IPS-18a (cell line): Measurements from ENCODE around the gene IL4R.
"Not testable (repeated sequence)": the region's sequence is repeated elsewhere in the genome, so short reads cannot be mapped to it uniquely, and the experiment has no call there.

Source experiments
- H3K27ac ChIP-seq: one replicate; pipeline ENCODE4 v1.5.1; 2013; ENCODE audit warnings: low read length
- H3K27me3 ChIP-seq: one replicate; pipeline ENCODE4 v1.6.1; 2013; ENCODE audit warnings: mild to moderate bottlenecking, low read length; ENCODE audit not compliant: control insufficient read depth, insufficient read depth
- H3K36me3 ChIP-seq: one replicate; pipeline ENCODE4 v1.6.1; 2013; ENCODE audit warnings: low read depth, low read length; ENCODE audit not compliant: control insufficient read depth
- H3K4me1 ChIP-seq: one replicate; pipeline ENCODE4 v1.6.1; 2013; ENCODE audit warnings: low read depth, low read length; ENCODE audit not compliant: control insufficient read depth
- H3K4me3 ChIP-seq: one replicate; pipeline ENCODE4 v1.5.1; 2013; ENCODE audit warnings: low read length
- H3K9ac ChIP-seq: one replicate; pipeline ENCODE4 v1.6.1; 2013; ENCODE audit warnings: mild to moderate bottlenecking, low read length, moderate library complexity
- H3K9me3 ChIP-seq: one replicate; pipeline ENCODE4 v1.6.1; 2013; ENCODE audit warnings: low read depth, low read length; ENCODE audit not compliant: control insufficient read depth

The IL4R gene

GRCh38 chr16:27273670-27274423 is 39.9 kb upstream of the IL4R start:
- H3K4me1 ChIP-seq: peaks cover 8% of the 10 kb centered on the region
- H3K9me3 ChIP-seq: no peaks in the 10 kb centered on the region
- no peaks in the 10 kb centered on the region for H3K36me3 ChIP-seq
- no peak overlapping the region for H3K9ac ChIP-seq
- no peak overlapping the region for H3K4me3 ChIP-seq
- no peak overlapping the region for H3K27ac ChIP-seq
- no peaks in the 10 kb centered on the region for H3K27me3 ChIP-seq

GRCh38 chr16:27274424-27274874 is 39.3 kb upstream of the IL4R start:
- not testable (repeated sequence) for H3K27me3 ChIP-seq, H3K9me3 ChIP-seq, H3K36me3 ChIP-seq, H3K4me1 ChIP-seq, H3K9ac ChIP-seq, H3K4me3 ChIP-seq, H3K27ac ChIP-seq

GRCh38 chr16:27275394-27275793 is 38.4 kb upstream of the IL4R start:
- Histone ChIP-seq H3K4me3 (no peak overlapping the region), H3K9me3 (no peaks in the 10 kb centered on the region), H3K27me3 (no peaks in the 10 kb centered on the region), H3K27ac (no peak overlapping the region), H3K36me3 (no peaks in the 10 kb centered on the region), H3K9ac (no peak overlapping the region), H3K4me1 (peaks cover 8% of the 10 kb centered on the region)

GRCh38 chr16:27281243-27281642 is 32.5 kb upstream of the IL4R start:
- no peak overlapping the region for H3K27ac ChIP-seq
- no peaks in the 10 kb centered on the region for H3K9me3 ChIP-seq
- no peaks in the 10 kb centered on the region for H3K36me3 ChIP-seq
- H3K27me3 ChIP-seq: no peaks in the 10 kb centered on the region
- peaks cover 4% of the 10 kb centered on the region for H3K4me1 ChIP-seq
- H3K9ac ChIP-seq: no peak overlapping the region
- H3K4me3 ChIP-seq: no peak overlapping the region

GRCh38 chr16:27284865-27285675 is 28.7 kb upstream of the IL4R start:
- Histone ChIP-seq H3K27ac (no peak overlapping the region), H3K4me3 (no peak overlapping the region), H3K9me3 (no peaks in the 10 kb centered on the region), H3K27me3 (no peaks in the 10 kb centered on the region), H3K4me1 (peaks cover 4% of the 10 kb centered on the region), H3K36me3 (no peaks in the 10 kb centered on the region), H3K9ac (no peak overlapping the region)

- H3K27me3 ChIP-seq: no peaks in the 10 kb centered on the region
- no peaks in the 10 kb centered on the region for H3K36me3 ChIP-seq
- no peaks in the 10 kb centered on the region for H3K9me3 ChIP-seq
- H3K4me3 ChIP-seq: no peak overlapping the region
- no peak overlapping the region for H3K27ac ChIP-seq
- H3K4me1 ChIP-seq: peaks cover 4% of the 10 kb centered on the region
- H3K9ac ChIP-seq: no peak overlapping the region
Observed at GRCh38 chr16:27285676-27286196, 28.0 kb upstream of the IL4R start.

GRCh38 chr16:27286451-27286850 is 27.3 kb upstream of the IL4R start:
- H3K9ac ChIP-seq: no peak overlapping the region
- H3K9me3 ChIP-seq: no peaks in the 10 kb centered on the region
- H3K4me1 ChIP-seq: peaks cover under 1% of the 10 kb centered on the region
- no peaks in the 10 kb centered on the region for H3K27me3 ChIP-seq
- H3K4me3 ChIP-seq: no peak overlapping the region
- H3K36me3 ChIP-seq: no peaks in the 10 kb centered on the region
- H3K27ac ChIP-seq: no peak overlapping the region

GRCh38 chr16:27287051-27287811 is 26.5 kb upstream of the IL4R start:
- H3K9ac ChIP-seq: no peak overlapping the region
- no peaks in the 10 kb centered on the region for H3K36me3 ChIP-seq
- no peaks in the 10 kb centered on the region for H3K27me3 ChIP-seq
- no peaks in the 10 kb centered on the region for H3K9me3 ChIP-seq
- H3K27ac ChIP-seq: no peak overlapping the region
- no peaks in the 10 kb centered on the region for H3K4me1 ChIP-seq
- H3K4me3 ChIP-seq: no peak overlapping the region

- H3K27me3 ChIP-seq: no peaks in the 10 kb centered on the region
- no peaks in the 10 kb centered on the region for H3K36me3 ChIP-seq
- no peak overlapping the region for H3K27ac ChIP-seq
- H3K9me3 ChIP-seq: no peaks in the 10 kb centered on the region
- H3K9ac ChIP-seq: no peak overlapping the region
- H3K4me3 ChIP-seq: no peak overlapping the region
- no peaks in the 10 kb centered on the region for H3K4me1 ChIP-seq
Observed at GRCh38 chr16:27287887-27288286, 25.9 kb upstream of the IL4R start.

- H3K4me3 ChIP-seq, H3K4me1 ChIP-seq, H3K36me3 ChIP-seq, H3K27ac ChIP-seq, H3K27me3 ChIP-seq, H3K9me3 ChIP-seq, H3K9ac ChIP-seq: not testable (repeated sequence)
Observed at GRCh38 chr16:27288313-27288712, 25.5 kb upstream of the IL4R start.

- H3K9ac ChIP-seq: no peak overlapping the region
- no peaks in the 10 kb centered on the region for H3K4me1 ChIP-seq
- H3K36me3 ChIP-seq: no peaks in the 10 kb centered on the region
- H3K9me3 ChIP-seq: no peaks in the 10 kb centered on the region
- no peaks in the 10 kb centered on the region for H3K27me3 ChIP-seq
- H3K4me3 ChIP-seq: no peak overlapping the region
- no peak overlapping the region for H3K27ac ChIP-seq
Observed at GRCh38 chr16:27289669-27290068, 24.1 kb upstream of the IL4R start.
